Upper lobe of left lung (tissue), 6 donors: ENCODE measurements around the gene DLX5. TPM values are rescaled to one million over a fixed set of nuclear protein-coding genes. Genes with fewer than 3 reads are reported as not detected.

Experiments used
- ATAC-seq, 2 donors: fragments of 200-7000 bp; cut with Tn5 transposase; one replicate each; pipeline ENCODE4 v1.9.1; 2022; ENCODE audit warnings: mild to moderate bottlenecking in 2 of 2, moderate library complexity in 2 of 2; ENCODE audit not compliant: low FRiP score in 2 of 2
- DNase-seq, 2 donors: peaks; one replicate each; pipeline ENCODE4 v3.0.0-alpha.2; 2019 to 2020
- H3K27ac ChIP-seq, 4 donors: fragments of 200-600 bp; sonication (generic); one replicate each; pipeline ENCODE4 v1.5.1; 2016 to 2019
- H3K27me3 ChIP-seq, 4 donors: fragments of 200-600 bp; sonication (generic); one replicate each; pipeline ENCODE4 v1.5.1; 2017 to 2019
- H3K36me3 ChIP-seq, 4 donors: fragments of 200-600 bp; sonication (generic); one replicate each; pipeline ENCODE4 v1.5.1; 2016 to 2019
- H3K4me1 ChIP-seq, 4 donors: fragments of 200-600 bp; sonication (generic); one replicate each; pipeline ENCODE4 v1.5.1; 2018 to 2019
- H3K4me3 ChIP-seq, 4 donors: fragments of 200-600 bp; sonication (generic); one replicate each; pipeline ENCODE4 v1.5.1; 2017 to 2019; ENCODE audit warnings: mild to moderate bottlenecking in 2 of 4, moderate library complexity in 1 of 4
- H3K9me3 ChIP-seq, 4 donors: fragments of 200-600 bp; sonication (generic); one replicate each; pipeline ENCODE4 v1.5.1; 2018 to 2019
- CTCF ChIP-seq, 6 experiments: fragments of 450-650 bp in 4 of 6; fragments of 200-600 bp in 2 of 6; sonication (generic) in 2 of 6; IDR thresholded peaks; one replicate each; pipeline ENCODE4 v1.5.1; 2016 to 2019; ENCODE audit warnings: antibody characterized with exemption in 6 of 6
- EP300 ChIP-seq, 4 donors: sonication (generic); formaldehyde crosslinking; IDR thresholded peaks; one replicate each; pipeline ENCODE4 v1.5.1; 2017; ENCODE audit warnings: antibody characterized with exemption in 4 of 4, control low read depth in 2 of 4
- POLR2A ChIP-seq, 4 donors: fragments of 450-650 bp; IDR thresholded peaks; one replicate each; pipeline ENCODE4 v1.5.1; 2016 to 2017; ENCODE audit warnings: antibody characterized with exemption in 4 of 4, mild to moderate bottlenecking in 2 of 4
- POLR2AphosphoS5 ChIP-seq, 2 donors: sonication (generic); formaldehyde crosslinking; IDR thresholded peaks; one replicate each; pipeline ENCODE4 v1.5.1; 2017; ENCODE audit warnings: antibody characterized with exemption in 2 of 2
- WGBS, 2 donors: methylation state at CpG; one replicate each; pipeline ENCODE4 v1.1.5; 2017 to 2018; 5-methylcytosine and 5-hydroxymethylcytosine counted together
- total RNA-seq, 6 donors: library from RNA; depleted of rRNA in 4 of 6; stranded (reverse); fragments of >200 nt in 4 of 6; gene quantifications; one replicate each; pipeline versions ENCODE4 v1.1.0 to v1.2.1, GENCODE V29; 2016 to 2021
- donor health status: DM: no; HTN: no; CAD: no; lungs with moderate emphysema.
- donor health status: DM: no; HTN: yes; CAD: no; lungs with severe emphysema.

Gene DLX5
- total RNA-seq, 6 donors from 2014 or later, result not detected

GRCh38 chr7:96982586-96982985 lies 42.0 kb downstream of the DLX5 start:
- Histone ChIP-seq H3K36me3 (no peaks in the 10 kb centered on the region), H3K9me3 (no peaks in the 10 kb centered on the region), H3K27me3 (no peaks in the 10 kb centered on the region), H3K27ac (no peak overlapping the region), H3K4me3 (no peak overlapping the region), H3K4me1 (no peaks in the 10 kb centered on the region)
- no peak for ATAC-seq
- no peak for TF ChIP-seq POLR2AphosphoS5 (IDR thresholded peaks at IDR 0.05)
- TF ChIP-seq POLR2A (IDR thresholded peaks at IDR 0.05), result no peak
- no peak for TF ChIP-seq CTCF (IDR thresholded peaks at IDR 0.05)
- TF ChIP-seq EP300 (IDR thresholded peaks at IDR 0.05), result no peak
- 95 to 100% methylated on average over 1 of the region's 1 CpG for WGBS, 2 donors
- no peak for DNase-seq

GRCh38 chr7:96979551-96980276 lies 44.9 kb downstream of the DLX5 start:
- Histone ChIP-seq H3K27me3 (no peaks in the 10 kb centered on the region), H3K4me1 (no peaks in the 10 kb centered on the region), H3K9me3 (no peaks in the 10 kb centered on the region), H3K4me3 (no peak overlapping the region), H3K36me3 (no peaks in the 10 kb centered on the region), H3K27ac (no peak overlapping the region)
- no peak for DNase-seq
- 87 to 89% methylated on average over 1 to 2 of the region's 2 CpGs for WGBS, 2 donors
- TF ChIP-seq EP300 (IDR thresholded peaks at IDR 0.05) (no peak), CTCF (IDR thresholded peaks at IDR 0.05) (no peak), POLR2AphosphoS5 (IDR thresholded peaks at IDR 0.05) (no peak), POLR2A (IDR thresholded peaks at IDR 0.05) (no peak)
- peak in 1 of 2 donors; percentile 40 for ATAC-seq

GRCh38 chr7:96977445-96977844 lies 47.2 kb downstream of the DLX5 start:
- H3K36me3 ChIP-seq, result no peaks in the 10 kb centered on the region
- H3K27ac ChIP-seq, result no peak overlapping the region
- ATAC-seq (no peak), DNase-seq (no peak)
- H3K4me1 ChIP-seq, result no peaks in the 10 kb centered on the region
- no peaks in the 10 kb centered on the region for H3K9me3 ChIP-seq
- H3K27me3 ChIP-seq, result no peaks in the 10 kb centered on the region
- no peak overlapping the region for H3K4me3 ChIP-seq
- TF ChIP-seq POLR2A (IDR thresholded peaks at IDR 0.05) (no peak), POLR2AphosphoS5 (IDR thresholded peaks at IDR 0.05) (no peak), CTCF (IDR thresholded peaks at IDR 0.05) (no peak), EP300 (IDR thresholded peaks at IDR 0.05) (no peak)

GRCh38 chr7:96976106-96976505 lies 48.5 kb downstream of the DLX5 start:
- Histone ChIP-seq H3K4me3 (no peak overlapping the region), H3K27me3 (no peaks in the 10 kb centered on the region), H3K36me3 (no peaks in the 10 kb centered on the region), H3K4me1 (no peaks in the 10 kb centered on the region), H3K9me3 (no peaks in the 10 kb centered on the region), H3K27ac (no peak overlapping the region)
- ATAC-seq, result no peak
- TF ChIP-seq POLR2AphosphoS5 (IDR thresholded peaks at IDR 0.05) (no peak), POLR2A (IDR thresholded peaks at IDR 0.05) (no peak), EP300 (IDR thresholded peaks at IDR 0.05) (no peak), CTCF (IDR thresholded peaks at IDR 0.05) (no peak)
- no peak for DNase-seq
- whole genome bisulfite sequencing, 2 donors, result 69 to 82% methylated on average over 2 of the region's 2 CpGs

GRCh38 chr7:96973986-96974385 lies 50.6 kb downstream of the DLX5 start:
- 45 to 65% methylated on average over 2 of the region's 2 CpGs for WGBS, 2 donors
- H3K4me3 ChIP-seq, result no peak overlapping the region
- no peaks in the 10 kb centered on the region for H3K9me3 ChIP-seq
- no peak overlapping the region for H3K27ac ChIP-seq
- ATAC-seq, result no peak
- TF ChIP-seq POLR2A (IDR thresholded peaks at IDR 0.05), result no peak
- TF ChIP-seq POLR2AphosphoS5 (IDR thresholded peaks at IDR 0.05), result no peak
- TF ChIP-seq CTCF (IDR thresholded peaks at IDR 0.05), result no peak
- TF ChIP-seq EP300 (IDR thresholded peaks at IDR 0.05), result no peak
- H3K27me3 ChIP-seq, result no peaks in the 10 kb centered on the region
- H3K36me3 ChIP-seq, result no peaks in the 10 kb centered on the region
- H3K4me1 ChIP-seq, result no peaks in the 10 kb centered on the region
- DNase-seq, result no peak
